ENCODE measurements around the gene CPN2. TPM values are rescaled to one million over a fixed set of nuclear protein-coding genes. Genes with fewer than 3 reads are reported as not detected.

Gene CPN2
- total RNA-seq, 1 donor from 2014 or later: not detected

DNA sequence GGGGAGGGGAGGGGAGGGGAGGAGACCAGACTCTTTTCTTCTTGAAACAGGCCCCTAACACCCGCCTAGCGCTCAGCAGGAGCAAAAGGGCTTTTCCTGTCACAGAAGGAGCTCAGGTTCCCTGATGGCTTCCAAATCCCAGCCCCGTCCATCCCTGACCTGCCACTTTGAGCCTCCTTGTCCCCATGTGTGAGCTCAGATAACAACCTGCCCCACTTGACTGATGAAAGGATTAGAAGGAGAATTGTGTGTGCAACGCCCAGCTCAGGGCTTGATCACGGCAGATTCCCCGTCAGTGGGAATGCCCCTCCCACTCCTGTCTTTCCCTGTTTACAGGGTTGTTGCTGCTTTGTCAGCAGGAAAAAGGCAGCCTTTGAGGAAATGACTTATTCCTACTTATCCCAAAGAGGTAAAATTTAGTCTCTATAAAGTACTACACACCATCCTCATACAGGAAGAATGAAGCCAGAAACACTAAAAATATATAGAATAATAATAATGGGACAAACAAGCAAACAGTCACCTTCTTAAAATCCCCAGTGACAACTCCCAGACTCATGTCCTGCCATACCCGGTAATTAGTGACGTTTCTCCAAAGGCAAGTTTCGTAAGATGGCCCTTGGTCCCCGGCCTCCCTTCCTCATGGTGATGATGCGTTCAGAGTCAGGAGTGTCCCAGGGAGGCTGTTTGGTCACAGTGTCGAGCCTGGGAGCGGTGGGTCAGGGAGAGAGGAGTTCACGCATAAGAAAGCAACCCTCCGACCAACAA is 24.5 kb upstream of the CPN2 start:
- Mint-ChIP-seq H3K36me3 (ENCODE audit: low read depth) (no peaks in the 10 kb centered on the region), H3K27me3 (peaks cover 17% of the 10 kb centered on the region), H3K4me3 (no peak overlapping the region), H3K27ac (no peak overlapping the region), H3K4me1 (no peaks in the 10 kb centered on the region), H3K9me3 (no peaks in the 10 kb centered on the region)
- no peak for DNase-seq
- intact Hi-C loops (cut with micrococcal nuclease): no loop called here

DNA sequence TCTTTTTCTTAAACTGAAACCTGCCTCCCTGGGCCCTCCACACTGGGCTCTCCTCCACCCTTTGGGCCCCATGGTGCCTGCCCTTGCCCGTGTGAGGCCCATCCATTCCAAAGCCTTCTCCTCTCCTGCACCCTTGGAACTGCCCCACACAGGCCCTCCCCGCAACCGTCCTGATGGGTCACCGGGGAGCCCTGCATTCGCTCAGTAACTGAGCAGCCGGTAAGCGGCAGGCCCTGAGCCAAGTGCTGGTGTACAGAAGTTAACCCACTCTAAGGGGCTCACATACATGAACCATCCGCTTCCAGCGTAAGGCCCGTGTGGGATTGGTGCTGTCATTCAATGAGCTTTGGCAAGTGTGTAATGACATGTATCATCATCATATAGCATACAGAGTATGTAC is 23.8 kb upstream of the CPN2 start:
- H3K27me3 Mint-ChIP-seq: peaks cover 19% of the 10 kb centered on the region
- intact Hi-C loops (cut with micrococcal nuclease): no loop called here
- H3K9me3 Mint-ChIP-seq: no peaks in the 10 kb centered on the region
- H3K4me1 Mint-ChIP-seq: no peaks in the 10 kb centered on the region
- DNase-seq: no peak
- no peak overlapping the region for H3K4me3 Mint-ChIP-seq
- H3K36me3 Mint-ChIP-seq (ENCODE audit: low read depth): no peaks in the 10 kb centered on the region
- H3K27ac Mint-ChIP-seq: no peak overlapping the region

GRCh38 chr3:194373899-194374298 is 22.8 kb upstream of the CPN2 start:
- H3K9me3 Mint-ChIP-seq: no peaks in the 10 kb centered on the region
- H3K4me3 Mint-ChIP-seq: no peak overlapping the region
- H3K36me3 Mint-ChIP-seq (ENCODE audit: low read depth): no peaks in the 10 kb centered on the region
- no peaks in the 10 kb centered on the region for H3K4me1 Mint-ChIP-seq
- H3K27me3 Mint-ChIP-seq: peaks cover 27% of the 10 kb centered on the region
- DNase-seq: no peak
- no peak overlapping the region for H3K27ac Mint-ChIP-seq
- intact Hi-C loops (cut with micrococcal nuclease): no loop called here

DNA sequence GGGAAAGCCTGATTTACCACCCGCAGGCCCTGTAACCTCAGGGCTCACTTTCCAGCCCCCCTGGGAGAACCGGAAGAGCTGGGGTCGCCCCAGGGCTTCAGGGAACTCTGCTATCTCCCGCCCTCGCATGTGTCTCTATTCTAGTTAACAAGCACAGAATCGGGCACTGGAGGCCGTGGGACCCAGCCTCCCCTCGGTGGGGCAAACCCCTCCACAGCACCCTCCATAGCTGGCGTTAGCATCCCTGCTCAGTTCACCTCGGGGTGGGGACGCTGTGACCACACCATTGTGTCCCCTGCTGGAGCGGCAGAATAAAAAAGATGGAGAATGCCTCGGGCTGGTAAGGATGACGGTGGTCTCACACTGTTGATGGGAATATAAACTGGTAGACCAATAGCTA is 21.9 kb upstream of the CPN2 start:
- Mint-ChIP-seq H3K4me3 (no peak overlapping the region), H3K27me3 (peaks cover 33% of the 10 kb centered on the region), H3K36me3 (ENCODE audit: low read depth) (no peaks in the 10 kb centered on the region), H3K4me1 (no peaks in the 10 kb centered on the region), H3K27ac (no peak overlapping the region), H3K9me3 (no peaks in the 10 kb centered on the region)
- intact Hi-C loops (cut with micrococcal nuclease): no loop called here
- DNase-seq: no peak

DNA sequence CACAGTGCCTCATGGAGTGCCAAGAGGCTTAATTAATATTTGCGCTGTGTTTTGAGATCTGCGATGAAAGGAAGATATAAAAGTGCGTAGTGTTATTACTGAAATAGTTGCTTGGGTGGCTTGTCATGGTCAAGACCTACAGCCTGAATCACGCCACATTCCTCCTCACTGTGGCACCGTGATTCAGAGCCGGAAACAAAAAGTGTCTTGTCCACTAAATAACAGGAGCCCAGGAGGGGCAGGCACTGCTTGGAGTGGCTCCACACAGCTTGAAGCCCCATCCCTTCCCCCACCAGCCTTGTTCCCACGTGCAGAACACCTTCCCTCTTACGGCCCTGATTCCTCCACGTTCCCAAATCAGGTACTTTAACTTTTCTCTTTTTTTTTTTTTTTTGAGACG is 19.6 kb upstream of the CPN2 start:
- Mint-ChIP-seq H3K36me3 (ENCODE audit: low read depth) (no peaks in the 10 kb centered on the region), H3K27ac (no peak overlapping the region), H3K9me3 (no peaks in the 10 kb centered on the region), H3K27me3 (peaks cover 36% of the 10 kb centered on the region), H3K4me1 (no peaks in the 10 kb centered on the region), H3K4me3 (no peak overlapping the region)
- intact Hi-C loops (cut with micrococcal nuclease): no loop called here
- no peak for DNase-seq

GRCh38 chr3:194369522-194370279 is 18.6 kb upstream of the CPN2 start, which contains the start of gene LRRC15:
LRRC15 (minus strand) TSS chr3:194369743; CDS start chr3:194361043, 8,700 bp downstream.
- H3K9me3 Mint-ChIP-seq: no peaks in the 10 kb centered on the region
- intact Hi-C loops (cut with micrococcal nuclease): no loop called here
- H3K36me3 Mint-ChIP-seq (ENCODE audit: low read depth): no peaks in the 10 kb centered on the region
- no peak for DNase-seq
- H3K27me3 Mint-ChIP-seq: peaks cover 31% of the 10 kb centered on the region
- H3K27ac Mint-ChIP-seq: no peak within 1 kb of the TSS
- no peaks in the 10 kb centered on the region for H3K4me1 Mint-ChIP-seq
- no peak within 1 kb of the TSS for H3K4me3 Mint-ChIP-seq

DNA sequence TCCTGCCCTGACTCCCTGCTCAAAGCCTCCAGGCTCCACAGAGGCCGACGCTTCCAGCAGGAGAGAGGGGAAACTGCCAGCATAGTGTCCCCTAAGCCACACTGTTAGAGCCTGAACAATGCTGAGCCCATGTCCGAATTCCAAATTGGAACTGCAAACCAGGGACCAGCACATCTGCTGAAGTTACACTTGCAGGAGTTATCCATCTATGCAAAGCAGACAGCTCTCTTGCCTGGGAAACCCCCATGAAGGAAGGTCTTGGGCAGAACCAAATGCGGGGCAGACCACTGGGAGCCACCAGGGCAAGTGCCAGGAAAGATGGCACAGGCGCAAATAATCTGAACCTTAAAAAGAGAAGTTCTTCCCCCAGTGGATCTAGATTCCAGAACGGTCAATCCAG is 17.8 kb upstream of the CPN2 start:
- intact Hi-C loops (cut with micrococcal nuclease): no loop called here
- DNase-seq: no peak
- no peaks in the 10 kb centered on the region for H3K4me1 Mint-ChIP-seq
- no peak overlapping the region for H3K27ac Mint-ChIP-seq
- H3K36me3 Mint-ChIP-seq (ENCODE audit: low read depth): no peaks in the 10 kb centered on the region
- peaks cover 31% of the 10 kb centered on the region for H3K27me3 Mint-ChIP-seq
- no peak overlapping the region for H3K4me3 Mint-ChIP-seq
- H3K9me3 Mint-ChIP-seq: no peaks in the 10 kb centered on the region

DNA sequence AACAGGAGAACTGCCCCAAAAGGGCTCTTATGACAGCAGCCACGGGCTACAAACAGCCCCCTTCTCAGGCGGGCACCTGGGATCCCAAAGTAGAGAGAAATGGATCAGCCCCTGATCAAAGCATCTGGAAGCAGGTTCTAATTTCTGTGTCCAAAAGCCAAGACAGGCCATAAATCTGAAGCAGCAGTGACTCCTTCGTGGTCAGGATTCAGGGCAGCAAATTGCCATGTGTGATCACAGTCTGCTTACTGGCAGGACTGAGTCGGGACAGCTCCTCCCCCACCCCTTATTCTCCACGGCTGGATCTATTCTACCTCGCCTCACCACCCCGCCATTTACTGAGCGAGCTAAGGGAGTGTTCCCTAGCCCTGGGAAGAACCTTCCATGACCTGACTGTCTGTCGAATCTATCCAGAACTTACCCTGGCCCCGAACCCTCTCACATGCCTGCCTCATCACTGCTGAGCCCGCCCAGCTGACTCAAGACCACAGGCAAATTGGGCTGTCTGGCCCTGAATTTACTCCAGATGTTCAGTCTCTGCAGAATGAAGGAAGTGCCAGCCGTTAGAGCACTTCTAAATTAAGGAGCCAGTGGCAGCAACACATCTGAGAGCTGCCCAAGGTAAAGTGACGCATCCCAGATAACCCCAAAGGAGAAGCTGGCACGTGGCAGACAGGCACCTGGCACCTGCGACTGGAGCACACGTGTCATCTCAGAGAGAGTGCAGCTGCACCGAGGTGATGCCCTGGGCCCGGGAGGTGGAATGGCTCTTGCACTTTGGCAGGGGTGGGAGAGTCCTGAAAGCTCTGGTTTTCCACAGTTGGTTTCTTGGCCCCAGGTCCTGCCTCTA is 17.1 kb upstream of the CPN2 start:
- Mint-ChIP-seq H3K36me3 (ENCODE audit: low read depth) (no peaks in the 10 kb centered on the region), H3K9me3 (no peaks in the 10 kb centered on the region), H3K4me1 (no peaks in the 10 kb centered on the region), H3K4me3 (no peak overlapping the region), H3K27me3 (peaks cover 35% of the 10 kb centered on the region), H3K27ac (no peak overlapping the region)
- DNase-seq: no peak
- intact Hi-C loops (cut with micrococcal nuclease): no loop called here

DNA sequence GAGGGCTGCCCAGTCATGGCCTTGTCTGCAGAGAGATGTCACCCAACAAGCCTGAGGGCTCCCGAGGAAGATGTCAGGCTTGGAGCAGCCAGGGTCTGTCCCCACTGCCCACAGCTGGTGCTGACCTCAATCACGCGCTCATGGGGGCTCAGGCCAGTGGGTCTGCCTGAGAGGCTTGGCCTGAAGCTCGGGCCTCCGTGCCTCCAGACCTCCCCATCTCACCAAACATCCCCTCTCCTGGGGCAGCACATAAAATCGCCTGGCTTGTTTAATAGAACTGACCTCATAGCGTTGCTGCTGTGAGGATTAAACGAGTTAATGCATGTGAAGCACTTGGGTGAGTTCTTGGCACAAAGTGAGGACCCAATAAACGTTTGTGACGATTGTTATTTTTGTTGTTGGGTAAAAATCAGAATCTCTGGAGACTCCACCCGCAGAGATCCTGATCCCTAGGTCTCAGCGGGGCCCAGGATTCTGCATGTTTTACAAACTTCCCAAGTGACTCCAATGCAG is 14.9 kb upstream of the CPN2 start:
- no peaks in the 10 kb centered on the region for H3K36me3 Mint-ChIP-seq (ENCODE audit: low read depth)
- no peak overlapping the region for H3K27ac Mint-ChIP-seq
- intact Hi-C loops (cut with micrococcal nuclease): no loop called here
- no peaks in the 10 kb centered on the region for H3K4me1 Mint-ChIP-seq
- DNase-seq: no peak
- H3K4me3 Mint-ChIP-seq: no peak overlapping the region
- no peaks in the 10 kb centered on the region for H3K9me3 Mint-ChIP-seq
- peaks cover 35% of the 10 kb centered on the region for H3K27me3 Mint-ChIP-seq

GRCh38 chr3:194365526-194365925 is 14.4 kb upstream of the CPN2 start:
- H3K4me1 Mint-ChIP-seq: no peaks in the 10 kb centered on the region

GRCh38 chr3:194364652-194365434 is 13.7 kb upstream of the CPN2 start:
- H3K9me3 Mint-ChIP-seq: no peaks in the 10 kb centered on the region
- no peak for DNase-seq
- H3K4me1 Mint-ChIP-seq: no peaks in the 10 kb centered on the region
- H3K36me3 Mint-ChIP-seq (ENCODE audit: low read depth): no peaks in the 10 kb centered on the region
- no peak overlapping the region for H3K4me3 Mint-ChIP-seq
- peaks cover 24% of the 10 kb centered on the region for H3K27me3 Mint-ChIP-seq
- no peak overlapping the region for H3K27ac Mint-ChIP-seq
- intact Hi-C loops (cut with micrococcal nuclease): no loop called here

More at GRCh38 chr3:194365526-194365925, 14.4 kb upstream of the CPN2 start:
- DNase-seq: no peak
- intact Hi-C loops (cut with micrococcal nuclease): no loop called here
- Mint-ChIP-seq H3K27me3 (peaks cover 30% of the 10 kb centered on the region), H3K9me3 (no peaks in the 10 kb centered on the region), H3K36me3 (ENCODE audit: low read depth) (no peaks in the 10 kb centered on the region), H3K4me3 (no peak overlapping the region), H3K27ac (no peak overlapping the region)

GRCh38 chr3:194364314-194364651 is 13.2 kb upstream of the CPN2 start:
- Mint-ChIP-seq H3K4me3 (no peak overlapping the region), H3K4me1 (no peaks in the 10 kb centered on the region), H3K27me3 (peaks cover 21% of the 10 kb centered on the region), H3K27ac (no peak overlapping the region), H3K36me3 (ENCODE audit: low read depth) (no peaks in the 10 kb centered on the region), H3K9me3 (no peaks in the 10 kb centered on the region)
- no peak for DNase-seq
- intact Hi-C loops (cut with micrococcal nuclease): no loop called here

DNA sequence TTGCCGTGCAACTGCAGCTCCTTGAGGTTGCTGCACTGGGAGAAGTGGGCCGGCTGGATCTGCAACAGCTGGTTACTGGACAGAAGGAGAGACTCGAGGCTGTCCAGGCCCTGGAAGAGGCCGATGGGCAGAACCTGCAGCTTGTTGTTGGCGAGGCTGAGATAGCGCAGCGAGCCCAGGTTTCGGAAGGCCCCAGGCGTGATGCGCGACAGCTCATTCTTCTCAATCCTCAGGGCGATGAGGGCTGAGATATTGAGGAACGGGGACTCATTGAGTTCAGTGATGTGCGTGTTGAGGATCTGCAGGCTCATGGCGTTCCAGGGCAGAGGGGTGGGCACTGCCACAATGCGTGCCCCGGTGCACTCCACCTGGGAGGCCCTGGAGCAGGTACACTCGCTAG is 9.4 kb upstream of the CPN2 start:
- intact Hi-C loops (cut with micrococcal nuclease): no loop called here
- Mint-ChIP-seq H3K9me3 (no peaks in the 10 kb centered on the region), H3K27ac (no peak overlapping the region), H3K4me1 (no peaks in the 10 kb centered on the region), H3K36me3 (ENCODE audit: low read depth) (no peaks in the 10 kb centered on the region), H3K4me3 (no peak overlapping the region), H3K27me3 (peaks cover 6% of the 10 kb centered on the region)
- DNase-seq: no peak

Measured in activated CD4-positive, alpha-beta T cell treated with anti-CD3 and anti-CD28 coated beads, Interleukin-2, amount 10 ng/mL, durations not matched to agents 24 days and 14 days (primary cell).